ENCODE results near the gene RUFY2. TPM values are rescaled to one million over a fixed set of nuclear protein-coding genes. Genes with fewer than 3 reads are reported as not detected.

RUFY2 gene
- total RNA-seq, 2 donors from 2014 or later = 14.5 to 21.7 TPM

- H3K9ac ChIP-seq (ENCODE audit: low read depth in 2 of 2, low read length in 2 of 2) = no peak overlapping the region
- H3K9me3 ChIP-seq = no peaks in the 10 kb centered on the region
- no peaks in the 10 kb centered on the region for H3K27me3 ChIP-seq
- no peaks in the 10 kb centered on the region for H3K36me3 ChIP-seq
- intact Hi-C loops (cut with DNase I) = no loop called here
- no peak for DNase-seq
- TF ChIP-seq, protein P1, sequence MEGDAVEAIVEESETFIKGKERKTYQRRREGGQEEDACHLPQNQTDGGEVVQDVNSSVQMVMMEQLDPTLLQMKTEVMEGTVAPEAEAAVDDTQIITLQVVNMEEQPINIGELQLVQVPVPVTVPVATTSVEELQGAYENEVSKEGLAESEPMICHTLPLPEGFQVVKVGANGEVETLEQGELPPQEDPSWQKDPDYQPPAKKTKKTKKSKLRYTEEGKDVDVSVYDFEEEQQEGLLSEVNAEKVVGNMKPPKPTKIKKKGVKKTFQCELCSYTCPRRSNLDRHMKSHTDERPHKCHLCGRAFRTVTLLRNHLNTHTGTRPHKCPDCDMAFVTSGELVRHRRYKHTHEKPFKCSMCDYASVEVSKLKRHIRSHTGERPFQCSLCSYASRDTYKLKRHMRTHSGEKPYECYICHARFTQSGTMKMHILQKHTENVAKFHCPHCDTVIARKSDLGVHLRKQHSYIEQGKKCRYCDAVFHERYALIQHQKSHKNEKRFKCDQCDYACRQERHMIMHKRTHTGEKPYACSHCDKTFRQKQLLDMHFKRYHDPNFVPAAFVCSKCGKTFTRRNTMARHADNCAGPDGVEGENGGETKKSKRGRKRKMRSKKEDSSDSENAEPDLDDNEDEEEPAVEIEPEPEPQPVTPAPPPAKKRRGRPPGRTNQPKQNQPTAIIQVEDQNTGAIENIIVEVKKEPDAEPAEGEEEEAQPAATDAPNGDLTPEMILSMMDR (IDR thresholded peaks at IDR 0.05) = no peak
- no peak overlapping the region for H3K4me3 ChIP-seq
- no peaks in the 10 kb centered on the region for H3K4me1 ChIP-seq
- H3K27ac ChIP-seq = no peak overlapping the region
These were observed 28.7 kb upstream of the RUFY2 start for GRCh38 chr10:68435803-68436202.

- Histone ChIP-seq H3K9me3 (no peaks in the 10 kb centered on the region), H3K27ac (no peak overlapping the region), H3K4me3 (no peak overlapping the region), H3K36me3 (no peaks in the 10 kb centered on the region), H3K27me3 (no peaks in the 10 kb centered on the region), H3K9ac (ENCODE audit: low read depth in 2 of 2, low read length in 2 of 2) (no peak overlapping the region), H3K4me1 (no peaks in the 10 kb centered on the region)
- TF ChIP-seq, protein P1 (IDR thresholded peaks at IDR 0.05) = no peak
- intact Hi-C loops (cut with DNase I) = no loop called here
- no peak for DNase-seq
These were observed 27.6 kb upstream of the RUFY2 start for GRCh38 chr10:68434657-68435056.

DNA sequence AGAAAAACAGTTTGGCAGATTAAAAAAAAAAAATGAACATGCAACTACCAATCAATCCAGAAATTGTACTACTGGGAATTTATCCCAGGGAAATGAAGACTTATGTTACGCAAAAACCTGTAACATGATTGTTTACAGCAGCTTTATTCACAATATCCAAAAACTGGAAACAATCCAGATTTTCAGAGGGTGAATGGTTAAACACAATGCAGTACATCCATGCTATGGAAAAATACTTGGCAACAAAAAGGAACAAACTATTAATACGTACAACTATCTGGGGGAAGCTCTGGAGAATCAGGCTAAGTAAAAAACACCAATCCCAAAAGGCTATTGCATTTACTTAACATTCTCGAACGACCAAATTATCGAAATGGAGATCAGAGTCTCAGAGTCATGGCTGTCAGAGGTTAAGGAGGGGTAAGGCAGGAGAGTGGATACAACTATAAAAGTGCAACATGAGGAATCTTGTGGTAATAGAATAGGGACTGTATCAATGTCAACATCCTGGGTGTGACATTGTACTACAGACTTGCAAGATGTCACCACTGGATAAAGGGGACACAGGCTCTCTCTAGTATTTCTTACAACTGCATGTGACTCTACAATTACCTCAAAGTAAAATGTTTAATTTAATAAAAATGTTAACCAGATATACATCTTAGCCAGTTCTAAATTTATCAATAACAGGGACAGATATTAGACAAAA lies 21.5 kb upstream of the RUFY2 start:
- TF ChIP-seq, protein P1 (IDR thresholded peaks at IDR 0.05) = no peak
- intact Hi-C loops (cut with DNase I) = no loop called here
- Histone ChIP-seq H3K36me3 (no peaks in the 10 kb centered on the region), H3K9ac (ENCODE audit: low read depth in 2 of 2, low read length in 2 of 2) (no peak overlapping the region), H3K9me3 (no peaks in the 10 kb centered on the region), H3K27me3 (no peaks in the 10 kb centered on the region), H3K4me3 (no peak overlapping the region), H3K4me1 (no peaks in the 10 kb centered on the region), H3K27ac (no peak overlapping the region)
- DNase-seq = no peak

- TF ChIP-seq, protein P1 (IDR thresholded peaks at IDR 0.05) = no peak
- Histone ChIP-seq H3K27me3 (no peaks in the 10 kb centered on the region), H3K36me3 (no peaks in the 10 kb centered on the region), H3K9ac (ENCODE audit: low read depth in 2 of 2, low read length in 2 of 2) (no peak overlapping the region), H3K4me3 (no peak overlapping the region), H3K27ac (no peak overlapping the region), H3K4me1 (no peaks in the 10 kb centered on the region), H3K9me3 (no peaks in the 10 kb centered on the region)
- intact Hi-C loops (cut with DNase I) = no loop called here
- DNase-seq = no peak
These were observed 17.5 kb upstream of the RUFY2 start for GRCh38 chr10:68424454-68425014.

DNA sequence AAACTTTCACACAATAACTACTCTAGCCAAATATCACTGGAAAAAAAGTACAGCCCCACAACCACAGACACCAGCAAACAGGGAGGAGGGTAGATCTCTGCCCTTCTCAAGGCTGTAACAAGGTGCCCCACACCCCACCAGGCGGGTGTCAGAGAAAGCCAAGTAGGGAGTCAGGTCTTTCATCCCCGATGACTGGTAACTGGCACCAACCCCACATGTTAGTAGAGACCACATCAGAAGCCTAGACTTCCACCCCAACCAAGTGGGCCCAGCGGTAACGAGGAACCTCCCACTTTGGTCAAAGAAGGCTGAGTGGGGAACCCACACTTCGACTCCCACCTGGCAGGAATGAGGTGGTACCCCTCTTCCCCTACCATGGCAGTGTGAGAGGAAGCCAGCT lies 16.4 kb upstream of the RUFY2 start:
- no peak overlapping the region for H3K9ac ChIP-seq (ENCODE audit: low read depth in 2 of 2, low read length in 2 of 2)
- DNase-seq = no peak
- no peak overlapping the region for H3K27ac ChIP-seq
- TF ChIP-seq, protein P1 (IDR thresholded peaks at IDR 0.05) = no peak
- no peak overlapping the region for H3K4me3 ChIP-seq
- no peaks in the 10 kb centered on the region for H3K4me1 ChIP-seq
- no peaks in the 10 kb centered on the region for H3K36me3 ChIP-seq
- intact Hi-C loops (cut with DNase I) = no loop called here
- H3K9me3 ChIP-seq = no peaks in the 10 kb centered on the region
- H3K27me3 ChIP-seq = no peaks in the 10 kb centered on the region
